H9 (cell line): Measurements from ENCODE around the gene ETFBKMT. TPM values are rescaled to one million over a fixed set of nuclear protein-coding genes. Genes with fewer than 3 reads are reported as not detected.

Experiments used
- DNase-seq: peaks from one replicate; pipeline ENCODE4 v3.0.0-alpha.2; 2017
- H2AFZ ChIP-seq: one replicate; pipeline ENCODE4 v1.6.1; 2013; ENCODE audit warnings: mild to moderate bottlenecking, low read length, control low read depth, moderate library complexity
- H2AK5ac ChIP-seq: 2 replicates; pipeline ENCODE4 v1.6.1; 2013; ENCODE audit warnings: low read length, control low read depth, mixed read lengths; ENCODE audit not compliant: insufficient read length
- H2BK120ac ChIP-seq: one replicate; pipeline ENCODE4 v1.6.1; 2013; ENCODE audit warnings: low read depth, mild to moderate bottlenecking, low read length, control low read depth, inconsistent platforms; ENCODE audit not compliant: poor library complexity, severe bottlenecking
- H2BK12ac ChIP-seq: 2 replicates; pipeline ENCODE4 v1.6.1; 2013; ENCODE audit warnings: low read length, control low read depth, mixed read lengths, low read depth; ENCODE audit not compliant: insufficient read length
- H2BK15ac ChIP-seq: 2 replicates; pipeline ENCODE4 v1.6.1; 2013; ENCODE audit warnings: low read depth, low read length, control low read depth
- H2BK20ac ChIP-seq: one replicate; pipeline ENCODE4 v1.6.1; 2013; ENCODE audit warnings: low read depth, mild to moderate bottlenecking, low read length, control low read depth, inconsistent platforms; ENCODE audit not compliant: poor library complexity, severe bottlenecking
- H2BK5ac ChIP-seq: 2 replicates; pipeline ENCODE4 v1.6.1; 2013; ENCODE audit warnings: low read length, control low read depth, mixed read lengths; ENCODE audit not compliant: insufficient read length
- H3K14ac ChIP-seq: 2 replicates; pipeline ENCODE4 v1.6.1; 2013; ENCODE audit warnings: low read length, control low read depth; ENCODE audit not compliant: insufficient read depth
- H3K18ac ChIP-seq: 2 replicates; pipeline ENCODE4 v1.6.1; 2013; ENCODE audit warnings: low read depth, mild to moderate bottlenecking, mixed read lengths, low read length, control low read depth; ENCODE audit not compliant: insufficient read length
- H3K23ac ChIP-seq: 2 replicates; pipeline ENCODE4 v1.6.1; 2013; ENCODE audit warnings: low read length, control low read depth, mixed read lengths, low read depth; ENCODE audit not compliant: insufficient read length
- H3K23me2 ChIP-seq: 2 replicates; pipeline ENCODE4 v1.6.1; 2013; ENCODE audit warnings: low read depth, mild to moderate bottlenecking, mixed read lengths, low read length, control low read depth; ENCODE audit not compliant: insufficient read length, poor library complexity, severe bottlenecking
- H3K27ac ChIP-seq: 2 replicates; pipeline ENCODE4 v1.5.1; 2013; ENCODE audit warnings: low read length, control low read depth, mixed read lengths, low read depth; ENCODE audit not compliant: insufficient read length
- H3K27me3 ChIP-seq: 2 replicates; pipeline ENCODE4 v1.6.1; 2013; ENCODE audit warnings: low read length, control low read depth, inconsistent platforms; ENCODE audit not compliant: insufficient read depth
- H3K4ac ChIP-seq: 2 replicates; pipeline ENCODE4 v1.6.1; 2013; ENCODE audit warnings: low read depth, mild to moderate bottlenecking, control low read depth, inconsistent platforms, low read length, moderate library complexity
- H3K4me1 ChIP-seq: 2 replicates; pipeline ENCODE4 v1.6.1; 2013; ENCODE audit warnings: low read length, control low read depth, inconsistent platforms; ENCODE audit not compliant: insufficient read depth
- H3K4me2 ChIP-seq: 2 replicates; pipeline ENCODE4 v1.6.1; 2013; ENCODE audit warnings: low read length, control low read depth, mixed read lengths; ENCODE audit not compliant: insufficient read length, insufficient read depth
- H3K56ac ChIP-seq: 2 replicates; pipeline ENCODE4 v1.6.1; 2013; ENCODE audit warnings: low read depth, mild to moderate bottlenecking, mixed read lengths, low read length, control low read depth; ENCODE audit not compliant: insufficient read length
- H3K79me1 ChIP-seq: 2 replicates; pipeline ENCODE4 v1.6.1; 2013; ENCODE audit warnings: low read depth, mild to moderate bottlenecking, moderate library complexity, low read length, control low read depth, inconsistent platforms; ENCODE audit not compliant: insufficient read depth, poor library complexity, severe bottlenecking
- H3K79me2 ChIP-seq: 2 replicates; pipeline ENCODE4 v1.6.1; 2013; ENCODE audit warnings: low read length, control low read depth, inconsistent platforms; ENCODE audit not compliant: insufficient read depth
- H3K9ac ChIP-seq: 2 replicates; pipeline ENCODE4 v1.6.1; 2013; ENCODE audit warnings: low read length, control low read depth, mixed read lengths; ENCODE audit not compliant: insufficient read length; ENCODE audit errors: extremely low read depth
- H3K9me3 ChIP-seq: one replicate; pipeline ENCODE4 v1.6.1; 2013; ENCODE audit warnings: low read depth, low read length, inconsistent platforms; ENCODE audit not compliant: control insufficient read depth
- H3T11ph ChIP-seq: one replicate; pipeline ENCODE4 v1.6.1; 2013; ENCODE audit warnings: mild to moderate bottlenecking, low read length, control low read depth, inconsistent platforms
- H4K20me1 ChIP-seq: one replicate; pipeline ENCODE4 v1.6.1; 2013; ENCODE audit not compliant: control insufficient read depth, insufficient read length, insufficient read depth
- H4K5ac ChIP-seq: 2 replicates; pipeline ENCODE4 v1.6.1; 2013; ENCODE audit warnings: low read depth, mild to moderate bottlenecking, mixed read lengths, low read length, control low read depth; ENCODE audit not compliant: insufficient read length
- H4K8ac ChIP-seq: replicated peaks from 2 replicates; pipeline ENCODE4 v1.6.1; 2013; ENCODE audit warnings: low read length, control low read depth, mixed read lengths, low read depth; ENCODE audit not compliant: insufficient read length
- H4K91ac ChIP-seq: 2 replicates; pipeline ENCODE4 v1.6.1; 2013; ENCODE audit warnings: low read depth, mild to moderate bottlenecking, moderate library complexity, mixed read lengths, low read length, control low read depth; ENCODE audit not compliant: insufficient read length
- H3K27ac Mint-ChIP-seq, 3 experiments: 2 replicates in 2 of 3; 3 replicates in 1 of 3; pipeline ENCODE4 v1.8.0; 2020 to 2021; ENCODE audit warnings: mixed read lengths in 3 of 3, mild to moderate bottlenecking in 1 of 3, moderate library complexity in 1 of 3
- H3K27me3 Mint-ChIP-seq: 2 replicates; pipeline ENCODE4 v1.8.0; 2021; ENCODE audit warnings: low read depth, mild to moderate bottlenecking, moderate library complexity, mixed read lengths
- H3K36me3 Mint-ChIP-seq, 3 experiments: 2 replicates in 2 of 3; 3 replicates in 1 of 3; pipeline ENCODE4 v1.8.0; 2020 to 2021; ENCODE audit warnings: low read depth in 3 of 3, mixed read lengths in 3 of 3; ENCODE audit not compliant: insufficient read depth in 1 of 3
- H3K4me1 Mint-ChIP-seq, 2 experiments: 2 replicates each; pipeline ENCODE4 v1.8.0; 2020; ENCODE audit warnings: mixed read lengths in 2 of 2
- H3K4me3 Mint-ChIP-seq, 2 experiments: 2 replicates in 1 of 2; 3 replicates in 1 of 2; pipeline ENCODE4 v1.8.0; 2020 to 2021; ENCODE audit warnings: mild to moderate bottlenecking in 2 of 2, mixed read lengths in 2 of 2, moderate library complexity in 1 of 2
- H3K9me3 Mint-ChIP-seq, 2 experiments: 2 replicates in 1 of 2; 3 replicates in 1 of 2; pipeline ENCODE4 v1.8.0; 2020; ENCODE audit warnings: mild to moderate bottlenecking in 2 of 2, mixed read lengths in 2 of 2, moderate library complexity in 1 of 2
- CTCF ChIP-seq: fragments of 200-600 bp; sonication (generic); conservative IDR thresholded peaks from 3 replicates; pipeline ENCODE4 v1.8.0; 2021; ENCODE audit warnings: antibody characterized with exemption, mild to moderate bottlenecking
- WGBS: extraction: QIAGEN DNeasy Blood & Tissue Kit; methylation state at CpG from one replicate; pipeline ENCODE4 v1.1.7; 2013; ENCODE audit warnings: missing lambda C conversion rate, low lambda C conversion rate, mixed read lengths; ENCODE audit not compliant: insufficient read length; ENCODE audit errors: extremely low coverage; 5-methylcytosine and 5-hydroxymethylcytosine counted together
- total RNA-seq: library from RNA; stranded (reverse); gene quantifications from 2 replicates; pipeline ENCODE4 v1.2.1, GENCODE V29; 2021

Gene ETFBKMT
- total RNA-seq, 1 experiment from 2014 or later: 0.81 TPM

- Histone ChIP-seq H4K5ac (no peak overlapping the region), H3K23ac (no peak overlapping the region), H2AFZ (no peak overlapping the region), H3K79me2 (no peaks in the 10 kb centered on the region), H3K18ac (no peak overlapping the region), H3K27me3 (no peaks in the 10 kb centered on the region), H3K27ac (no peak overlapping the region), H4K20me1 (no peaks in the 10 kb centered on the region), H2BK120ac (no peak overlapping the region), H3K4me2 (no peak overlapping the region), H4K91ac (no peak overlapping the region), H3T11ph (no peak overlapping the region), H3K56ac (no peak overlapping the region), H3K4ac (no peak overlapping the region), H3K9ac (no peak overlapping the region), H3K79me1 (no peaks in the 10 kb centered on the region), H2BK15ac (no peak overlapping the region), H3K14ac (no peak overlapping the region), H3K23me2 (no peaks in the 10 kb centered on the region), H3K9me3 (no peaks in the 10 kb centered on the region), H3K4me1 (no peaks in the 10 kb centered on the region), H2BK20ac (no peak overlapping the region), H2BK5ac (no peak overlapping the region), H2BK12ac (no peak overlapping the region), H4K8ac (no peak overlapping the region), H2AK5ac (no peak overlapping the region)
- Mint-ChIP-seq H3K27ac (no peak overlapping the region), H3K36me3 (no peaks in the 10 kb centered on the region; a peak in 1 of 7 replicates), H3K4me3 (no peak overlapping the region), H3K9me3 (no peaks in the 10 kb centered on the region), H3K27me3 (no peaks in the 10 kb centered on the region; the same call in 1 of the 2 replicates), H3K4me1 (peaks cover 0 to 9% of the 10 kb centered on the region in 2 experiments; a peak in 3 of 4 replicates)
- no CpG with 5 or more reads among the region's 5 CpGs for WGBS
- TF ChIP-seq CTCF: no peak
- no peak for DNase-seq
Observed at GRCh38 chr12:31627456-31628054, 31.9 kb upstream of the ETFBKMT start.
